ENCODE results near the gene C16orf92. TPM values are rescaled to one million over a fixed set of nuclear protein-coding genes. Genes with fewer than 3 reads are reported as not detected.
A peak's percentile ranks its signal among the peaks of the same experiment; 100 is the strongest.

C16orf92 gene
- total RNA-seq, 1 donor from 2014 or later, result not detected

DNA sequence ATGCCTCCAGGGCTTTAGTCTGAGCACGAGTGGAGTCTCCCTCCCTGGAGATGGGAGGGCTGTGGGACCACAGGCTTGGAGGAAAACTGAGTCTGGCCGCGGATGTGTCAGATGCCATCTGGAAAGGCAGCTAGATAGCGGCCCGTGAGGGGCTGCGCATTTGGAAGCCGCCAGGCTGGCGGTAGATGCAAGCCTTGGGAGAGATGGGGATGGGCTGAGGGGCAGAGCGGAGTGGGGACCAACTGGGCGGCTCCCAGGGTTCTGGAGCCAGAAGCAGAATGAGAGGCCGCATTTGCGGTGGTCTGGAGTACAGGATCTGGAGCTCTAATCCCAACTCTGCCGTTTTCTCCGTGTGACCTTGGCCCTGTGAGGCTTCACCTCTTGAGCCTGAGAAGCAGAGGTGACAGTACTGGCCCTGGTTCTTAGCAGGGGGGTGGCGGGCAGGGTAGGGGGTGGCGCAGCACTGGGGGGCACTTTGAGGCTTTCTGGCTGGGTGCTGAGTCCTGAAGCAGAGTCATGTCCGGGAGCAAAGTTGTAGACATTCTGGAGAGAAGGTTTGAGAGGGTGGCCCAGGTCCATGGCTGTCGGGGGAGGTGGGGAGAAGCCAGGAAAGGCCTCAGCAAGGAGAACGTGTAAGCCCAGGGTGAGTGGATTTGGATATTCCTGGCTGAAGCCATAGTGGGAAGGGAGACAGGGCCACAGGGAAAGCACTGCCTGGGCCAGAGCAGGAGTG, 20.2 kb upstream of the C16orf92 start:
- DNase-seq (ENCODE audit: low read depth) (no peak), FAIRE-seq (no peak)
- no peak overlapping the region for H3K27ac ChIP-seq (ENCODE audit: low read depth, low read length)
- H3K4me1 ChIP-seq (ENCODE audit: insufficient read depth, low read length), result no peaks in the 10 kb centered on the region
- TF ChIP-seq EZH2 (IDR thresholded peaks at IDR 0.05; ENCODE audit: insufficient read depth, low read length) (no peak), CTCF (IDR thresholded peaks at IDR 0.05; ENCODE audit: insufficient read depth, low read depth, low read length) (no peak)
- no peaks in the 10 kb centered on the region for H3K9me3 ChIP-seq (ENCODE audit: insufficient read depth, low read depth, low read length)
- H3K9ac ChIP-seq (ENCODE audit: low read length), result no peak overlapping the region
- Mint-ChIP-seq H3K4me3 (ENCODE audit: unreplicated experiment) (peak overlapping the region; percentile 28), H3K9me3 (ENCODE audit: unreplicated experiment) (no peaks in the 10 kb centered on the region), H3K4me1 (ENCODE audit: low read depth, unreplicated experiment) (no peaks in the 10 kb centered on the region), H3K27ac (ENCODE audit: unreplicated experiment) (no peak overlapping the region), H3K36me3 (ENCODE audit: low read depth, unreplicated experiment) (peaks cover 7% of the 10 kb centered on the region), H3K27me3 (ENCODE audit: low read depth, unreplicated experiment) (peaks cover 2% of the 10 kb centered on the region)
- no peak overlapping the region for H3K4me2 ChIP-seq (ENCODE audit: low read length)
- no peak overlapping the region for H2AFZ ChIP-seq (ENCODE audit: low read depth, low read length)
- H3K79me2 ChIP-seq (ENCODE audit: insufficient read depth, low read length), result peaks cover 4% of the 10 kb centered on the region
- no peaks in the 10 kb centered on the region for H3K27me3 ChIP-seq (ENCODE audit: insufficient read depth, low read length)
- H4K20me1 ChIP-seq (ENCODE audit: insufficient read depth, low read length), result peaks cover 23% of the 10 kb centered on the region
- H3K36me3 ChIP-seq (ENCODE audit: insufficient read depth, low read length), result peaks cover 4% of the 10 kb centered on the region
- H3K4me3 ChIP-seq (ENCODE audit: insufficient read depth, low read depth, low read length), result no peak overlapping the region

DNA sequence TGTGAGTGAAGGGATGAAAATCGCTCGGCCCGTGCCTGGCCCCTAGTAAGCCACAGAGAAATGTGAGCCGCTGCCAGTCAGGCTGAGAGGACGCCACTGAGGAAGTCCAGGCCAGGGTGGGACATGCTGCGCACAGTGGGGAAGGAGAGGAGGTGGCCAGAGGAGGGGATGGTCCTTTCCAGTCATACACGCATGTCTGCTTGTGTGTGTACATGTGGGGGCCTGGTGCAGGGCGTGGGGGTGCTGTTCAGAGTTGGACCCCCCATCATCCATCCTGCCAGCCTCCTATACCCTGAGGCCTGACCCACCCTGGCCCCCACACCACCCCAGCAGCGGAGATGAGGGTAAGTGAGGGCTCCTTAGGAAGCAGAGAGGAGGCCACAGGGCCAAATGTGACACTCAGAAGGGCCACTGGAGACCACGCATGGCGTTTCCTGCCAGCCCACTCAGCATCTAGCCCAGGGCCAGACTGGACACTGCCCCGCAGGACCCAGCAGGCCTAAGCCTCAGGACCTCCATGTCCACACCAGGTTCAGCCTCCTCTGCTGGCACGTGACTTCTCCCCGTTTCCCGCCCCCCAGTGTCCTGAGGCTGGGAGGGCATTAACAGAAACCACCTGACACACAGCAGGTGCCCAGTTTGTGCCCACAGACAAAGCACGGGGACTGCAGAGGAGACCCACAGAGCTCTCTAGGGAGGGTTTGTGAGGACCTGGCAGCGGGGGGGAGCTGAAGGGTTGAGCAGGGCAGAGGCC, 19.2 kb upstream of the C16orf92 start:
- Histone ChIP-seq H3K4me2 (ENCODE audit: low read length) (no peak overlapping the region), H2AFZ (ENCODE audit: low read depth, low read length) (no peak overlapping the region), H3K9ac (ENCODE audit: low read length) (no peak overlapping the region), H3K27me3 (ENCODE audit: insufficient read depth, low read length) (no peaks in the 10 kb centered on the region), H3K79me2 (ENCODE audit: insufficient read depth, low read length) (peaks cover 2% of the 10 kb centered on the region), H3K27ac (ENCODE audit: low read depth, low read length) (no peak overlapping the region), H3K36me3 (ENCODE audit: insufficient read depth, low read length) (no peaks in the 10 kb centered on the region), H3K9me3 (ENCODE audit: insufficient read depth, low read depth, low read length) (no peaks in the 10 kb centered on the region), H4K20me1 (ENCODE audit: insufficient read depth, low read length) (peaks cover 23% of the 10 kb centered on the region), H3K4me3 (ENCODE audit: insufficient read depth, low read depth, low read length) (no peak overlapping the region), H3K4me1 (ENCODE audit: insufficient read depth, low read length) (no peaks in the 10 kb centered on the region)
- FAIRE-seq, result no peak
- Mint-ChIP-seq H3K27me3 (ENCODE audit: low read depth, unreplicated experiment) (peaks cover 8% of the 10 kb centered on the region), H3K27ac (ENCODE audit: unreplicated experiment) (no peak overlapping the region), H3K4me3 (ENCODE audit: unreplicated experiment) (no peak overlapping the region), H3K9me3 (ENCODE audit: unreplicated experiment) (no peaks in the 10 kb centered on the region), H3K36me3 (ENCODE audit: low read depth, unreplicated experiment) (peaks cover 7% of the 10 kb centered on the region), H3K4me1 (ENCODE audit: low read depth, unreplicated experiment) (no peaks in the 10 kb centered on the region)
- TF ChIP-seq CTCF (IDR thresholded peaks at IDR 0.05; ENCODE audit: insufficient read depth, low read depth, low read length) (no peak), EZH2 (IDR thresholded peaks at IDR 0.05; ENCODE audit: insufficient read depth, low read length) (no peak)
- DNase-seq (ENCODE audit: low read depth), result no peak

- Histone ChIP-seq H3K9me3 (ENCODE audit: insufficient read depth, low read depth, low read length) (no peaks in the 10 kb centered on the region), H2AFZ (ENCODE audit: low read depth, low read length) (no peak overlapping the region), H3K4me1 (ENCODE audit: insufficient read depth, low read length) (no peaks in the 10 kb centered on the region), H3K27ac (ENCODE audit: low read depth, low read length) (no peak overlapping the region), H3K9ac (ENCODE audit: low read length) (no peak overlapping the region), H3K27me3 (ENCODE audit: insufficient read depth, low read length) (no peaks in the 10 kb centered on the region), H4K20me1 (ENCODE audit: insufficient read depth, low read length) (peaks cover 20% of the 10 kb centered on the region), H3K79me2 (ENCODE audit: insufficient read depth, low read length) (peaks cover 2% of the 10 kb centered on the region), H3K4me3 (ENCODE audit: insufficient read depth, low read depth, low read length) (no peak overlapping the region), H3K4me2 (ENCODE audit: low read length) (no peak overlapping the region), H3K36me3 (ENCODE audit: insufficient read depth, low read length) (no peaks in the 10 kb centered on the region)
- Mint-ChIP-seq H3K27me3 (ENCODE audit: low read depth, unreplicated experiment) (peaks cover 13% of the 10 kb centered on the region), H3K9me3 (ENCODE audit: unreplicated experiment) (no peaks in the 10 kb centered on the region), H3K4me3 (ENCODE audit: unreplicated experiment) (no peak overlapping the region), H3K36me3 (ENCODE audit: low read depth, unreplicated experiment) (peaks cover 7% of the 10 kb centered on the region), H3K27ac (ENCODE audit: unreplicated experiment) (no peak overlapping the region), H3K4me1 (ENCODE audit: low read depth, unreplicated experiment) (no peaks in the 10 kb centered on the region)
- FAIRE-seq, result no peak
- TF ChIP-seq CTCF (IDR thresholded peaks at IDR 0.05; ENCODE audit: insufficient read depth, low read depth, low read length), result no peak
- no peak for TF ChIP-seq EZH2 (IDR thresholded peaks at IDR 0.05; ENCODE audit: insufficient read depth, low read length)
- DNase-seq (ENCODE audit: low read depth), result no peak
Measured at GRCh38 chr16:30004424-30004776, 18.6 kb upstream of the C16orf92 start.
